Dermis microvascular lymphatic vessel endothelial cell (primary cell): Measurements from ENCODE around the gene TNFRSF1A. TPM values are rescaled to one million over a fixed set of nuclear protein-coding genes. Genes with fewer than 3 reads are reported as not detected.

ENCODE experiments used
- DNase-seq, 2 donors: peaks; one replicate each; pipeline versions ENCODE4 v3.0.0 to v3.0.0-alpha.2; 2010; ENCODE audit warnings: low read depth in 2 of 2
- total RNA-seq: library from RNA; depleted of rRNA; stranded (reverse); fragments of >200 nt; gene quantifications from 2 replicates; pipeline ENCODE4 v1.2.1, GENCODE V29; 2014

TNFRSF1A gene
- total RNA-seq, 1 donor from 2014 or later: 41.7 TPM

DNA sequence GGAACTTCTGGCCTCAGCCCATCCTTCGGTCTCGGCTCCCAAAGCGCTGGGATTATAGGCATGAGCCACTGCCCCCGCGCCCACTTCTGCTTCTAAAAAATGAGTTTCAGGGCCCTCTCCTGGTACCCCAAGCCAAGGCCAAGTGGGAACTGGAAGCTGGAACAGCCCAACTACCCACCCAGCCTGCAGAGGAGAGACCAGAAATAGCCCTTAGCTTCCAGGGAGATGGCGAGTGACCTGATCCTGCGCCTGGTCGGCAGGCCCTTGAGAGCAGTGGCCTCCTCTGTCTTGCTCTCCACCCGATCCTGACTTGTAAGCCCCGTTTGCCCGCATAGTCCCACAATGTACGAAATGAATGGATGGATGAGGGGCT, 62.6 kb downstream of the TNFRSF1A start:
- no peak for DNase-seq

Other genes with a start within 250 kb of the TNFRSF1A start
- 467 and 1,551 TPM in 2 replicates for gene VWF, start 217.4 kb downstream of the TNFRSF1A start, total RNA-seq
- gene CD9, start 141.7 kb downstream of the TNFRSF1A start, total RNA-seq: 947 and 1,118 TPM in 2 replicates
- gene PLEKHG6, start 31.4 kb downstream of the TNFRSF1A start, total RNA-seq: not detected in 2 replicates
- gene SCNN1A, start 33.5 kb upstream of the TNFRSF1A start, total RNA-seq: under 0.01 TPM in 2 replicates
- 30.7 and 47.9 TPM in 2 replicates for gene LTBR, start 42.1 kb upstream of the TNFRSF1A start, total RNA-seq
- not detected in 2 replicates for gene CD27, start 102.9 kb upstream of the TNFRSF1A start, total RNA-seq
- 13.5 and 30.0 TPM in 2 replicates for gene TAPBPL, start 110.0 kb upstream of the TNFRSF1A start, total RNA-seq
- gene VAMP1, start 128.6 kb upstream of the TNFRSF1A start, total RNA-seq: 1.5 and 3.3 TPM in 2 replicates
- 70.5 and 106 TPM in 2 replicates for gene MRPL51, start 151.2 kb upstream of the TNFRSF1A start, total RNA-seq
- gene NCAPD2, start 152.0 kb upstream of the TNFRSF1A start, total RNA-seq: 22.3 and 52.6 TPM in 2 replicates
- gene GAPDH, start 192.4 kb upstream of the TNFRSF1A start, total RNA-seq: 4,334 and 4,542 TPM in 2 replicates
- gene IFFO1, start 214.0 kb upstream of the TNFRSF1A start, total RNA-seq: 8.3 and 15.4 TPM in 2 replicates
- gene NOP2, start 226.2 kb upstream of the TNFRSF1A start, total RNA-seq: 10.4 and 13.4 TPM in 2 replicates